Ovary (tissue), 3 donors: ENCODE measurements around the gene SS18.

Experiments used
- CTCF ChIP-seq, 3 donors: fragments of 450-650 bp in 2 of 3; fragments of 200-600 bp in 1 of 3; IDR thresholded peaks; one replicate each; pipeline versions ENCODE4 v1.5.1 to v1.8.0; 2016 to 2022; ENCODE audit warnings: antibody characterized with exemption in 3 of 3, mild to moderate bottlenecking in 1 of 3
- POLR2A ChIP-seq: fragments of 450-650 bp; IDR thresholded peaks from one replicate; pipeline ENCODE4 v1.6.1; 2017; ENCODE audit warnings: antibody characterized with exemption, mild to moderate bottlenecking, moderate library complexity
- donor health status: DM: no; HTN: no; CAD: no.

DNA sequence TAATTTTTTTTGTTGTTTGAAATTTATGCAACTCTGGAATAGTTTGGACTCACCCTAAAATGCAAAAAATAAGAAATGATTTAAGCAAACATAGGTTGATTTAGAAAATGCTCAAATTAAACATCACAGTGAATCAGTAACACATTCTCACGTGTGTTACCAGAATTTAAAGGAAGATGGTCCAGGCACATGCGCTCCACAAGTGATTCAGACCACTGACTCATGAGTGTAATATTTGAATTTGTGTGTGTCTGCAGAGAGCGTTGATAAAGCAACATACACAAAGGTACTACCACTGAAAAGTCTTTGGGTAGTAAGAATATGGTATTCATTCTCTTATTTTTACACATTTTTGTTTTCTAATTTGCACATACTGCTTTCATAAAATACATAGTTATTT lies 7.9 kb downstream of the SS18 start:
- no peak for TF ChIP-seq CTCF (IDR thresholded peaks at IDR 0.05)
- TF ChIP-seq POLR2A: no peak
